SK-N-SH treated with all-trans-retinoic acid at 6 μM for 48 hours (cell line): Measurements from ENCODE around the gene SPOUT1.
A peak's percentile ranks its signal among the peaks of the same experiment; 100 is the strongest.

Experiments used
- ATAC-seq: fragments of 200-7000 bp; cut with Tn5 transposase; 3 replicates; pipeline ENCODE4 v1.9.1; 2020; ENCODE audit warnings: mild to moderate bottlenecking, moderate library complexity
- ARNTL ChIP-seq: fragments of 450-650 bp; formaldehyde crosslinking; IDR thresholded peaks from 2 replicates; pipeline ENCODE4 v1.5.0; 2020; ENCODE audit warnings: low read depth, mild to moderate bottlenecking, moderate library complexity, borderline replicate concordance
- CREB5 ChIP-seq: fragments of 250-450 bp; sonication (Bioruptor Pico); IDR thresholded peaks from 2 replicates; pipeline ENCODE4 v1.5.1; 2020; ENCODE audit warnings: low read depth, mild to moderate bottlenecking, moderate library complexity
- CSDC2 ChIP-seq: fragments of 250-450 bp; sonication (Bioruptor Pico); IDR thresholded peaks from 2 replicates; pipeline ENCODE4 v1.5.0; 2020; ENCODE audit warnings: mild to moderate bottlenecking, moderate library complexity
- CSRNP3 ChIP-seq: fragments of 250-450 bp; sonication (Bioruptor Pico); IDR thresholded peaks from 2 replicates; pipeline ENCODE4 v1.5.1; 2021; ENCODE audit warnings: mild to moderate bottlenecking, moderate library complexity
- ESRRG ChIP-seq: fragments of 250-450 bp; sonication (Bioruptor Pico); IDR thresholded peaks from 2 replicates; pipeline ENCODE4 v1.6.1; 2021; ENCODE audit warnings: mild to moderate bottlenecking
- ISL1 ChIP-seq: fragments of 250-450 bp; sonication (Bioruptor Pico); IDR thresholded peaks from 2 replicates; pipeline ENCODE4 v2.1.2; 2022; ENCODE audit warnings: mild to moderate bottlenecking, moderate library complexity
- OSR1 ChIP-seq: fragments of 250-450 bp; sonication (Bioruptor Pico); IDR thresholded peaks from 2 replicates; pipeline ENCODE4 v1.8.0; 2022; ENCODE audit warnings: moderate library complexity, mild to moderate bottlenecking, inconsistent platforms
- PATZ1 ChIP-seq: fragments of 250-450 bp; sonication (Bioruptor Pico); IDR thresholded peaks from 2 replicates; pipeline ENCODE4 v1.8.0; 2020; ENCODE audit warnings: mild to moderate bottlenecking, moderate library complexity, borderline replicate concordance
- RARB ChIP-seq: fragments of 250-450 bp; sonication (Bioruptor Pico); IDR thresholded peaks from 2 replicates; pipeline ENCODE4 v1.8.0; 2021; ENCODE audit warnings: mild to moderate bottlenecking, moderate library complexity
- SNAI2 ChIP-seq: fragments of 250-450 bp; sonication (Bioruptor Pico); IDR thresholded peaks from 2 replicates; pipeline ENCODE4 v1.5.0; 2020; ENCODE audit warnings: mild to moderate bottlenecking, moderate library complexity
- TCF4 ChIP-seq: fragments of 250-450 bp; sonication (Bioruptor Pico); IDR thresholded peaks from 2 replicates; pipeline ENCODE4 v1.8.0; 2021; ENCODE audit warnings: mild to moderate bottlenecking, moderate library complexity, borderline replicate concordance
- TOX ChIP-seq: fragments of 250-450 bp; sonication (Bioruptor Pico); IDR thresholded peaks from 2 replicates; pipeline ENCODE4 v1.8.0; 2021; ENCODE audit warnings: mild to moderate bottlenecking, moderate library complexity, borderline replicate concordance
- ZC3H10 ChIP-seq: fragments of 250-450 bp; sonication (Bioruptor Pico); IDR thresholded peaks from 2 replicates; pipeline ENCODE4 v1.5.1; 2021; ENCODE audit warnings: mild to moderate bottlenecking, moderate library complexity
- ZFP3 ChIP-seq: fragments of 250-450 bp; sonication (Bioruptor Pico); IDR thresholded peaks from 2 replicates; pipeline ENCODE4 v1.5.0; 2020; ENCODE audit warnings: mild to moderate bottlenecking, moderate library complexity
- ZFP30 ChIP-seq: fragments of 450-650 bp; formaldehyde crosslinking; IDR thresholded peaks from 2 replicates; pipeline ENCODE4 v1.5.0; 2022; ENCODE audit warnings: mild to moderate bottlenecking, moderate library complexity
- ZNF565 ChIP-seq: fragments of 450-650 bp; formaldehyde crosslinking; conservative IDR thresholded peaks from 2 replicates; pipeline ENCODE4 v1.5.0; 2020; ENCODE audit warnings: low read depth, mild to moderate bottlenecking, moderate library complexity
- ZNF70 ChIP-seq: fragments of 450-650 bp; formaldehyde crosslinking; IDR thresholded peaks from 2 replicates; pipeline ENCODE4 v1.5.0; 2020; ENCODE audit warnings: mild to moderate bottlenecking, moderate library complexity
- ZNF8 ChIP-seq: fragments of 450-650 bp; formaldehyde crosslinking; IDR thresholded peaks from 2 replicates; pipeline ENCODE4 v1.5.0; 2020; ENCODE audit warnings: mild to moderate bottlenecking, moderate library complexity
- TF ChIP-seq, protein P1 (sequence below): fragments of 250-450 bp; sonication (Bioruptor Pico); IDR thresholded peaks from 2 replicates; pipeline ENCODE4 v1.8.0; 2021; ENCODE audit warnings: low read depth, mild to moderate bottlenecking, moderate library complexity, borderline replicate concordance

Gene SPOUT1

DNA sequence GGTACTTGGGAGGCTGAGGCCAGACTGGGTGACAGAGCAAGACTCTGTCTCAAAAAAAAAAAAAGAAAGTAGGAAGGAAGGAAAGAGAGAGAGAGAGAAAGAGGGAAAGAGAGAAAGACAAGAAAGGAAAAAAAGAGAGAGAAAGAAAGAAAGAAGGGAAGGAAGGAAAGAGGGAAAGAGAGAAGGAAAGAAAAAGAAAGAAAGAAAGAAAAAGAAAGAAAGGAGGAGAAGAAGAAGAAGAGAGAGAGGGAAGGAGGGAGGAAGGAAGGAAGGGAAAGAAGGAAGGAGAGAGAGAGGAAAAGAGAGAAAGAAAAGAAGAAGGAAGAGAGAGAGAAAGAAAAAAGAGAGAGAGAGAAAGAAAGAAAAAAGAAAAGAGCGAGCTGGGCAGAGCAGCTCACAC lies 54.8 kb downstream of the SPOUT1 start (continued):
- no peak for TF ChIP-seq ZNF8
- TF ChIP-seq ARNTL (CRISPR knock-in tag): no peak
- TF ChIP-seq ISL1 (CRISPR knock-in tag): no peak
- TF ChIP-seq ESRRG (CRISPR knock-in tag): no peak
- no peak for TF ChIP-seq ZFP3
- TF ChIP-seq PATZ1 (CRISPR knock-in tag): no peak
- no peak for TF ChIP-seq CREB5
- no peak for TF ChIP-seq RARB (CRISPR knock-in tag)

GRCh38 chr9:128773049-128773448 lies 56.5 kb downstream of the SPOUT1 start:
- TF ChIP-seq ZNF565 (CRISPR knock-in tag) (no peak), RARB (CRISPR knock-in tag) (no peak), PATZ1 (CRISPR knock-in tag) (no peak)
- ATAC-seq: no peak

- ATAC-seq: peak; percentile 96
- TF ChIP-seq ZC3H10 (no peak), ZFP3 (peak; percentile 81), RARB (CRISPR knock-in tag) (0 out of 2 replicates have a peak, but pooled peaks have one; percentile 44), ZNF70 (CRISPR knock-in tag) (no peak), ZNF8 (no peak), OSR1 (CRISPR knock-in tag) (no peak), TCF4 (CRISPR knock-in tag) (no peak), ESRRG (CRISPR knock-in tag) (no peak), CREB5 (no peak), SNAI2 (CRISPR knock-in tag) (no peak), PATZ1 (CRISPR knock-in tag) (peak; percentile 86)
- TF ChIP-seq, protein P1, sequence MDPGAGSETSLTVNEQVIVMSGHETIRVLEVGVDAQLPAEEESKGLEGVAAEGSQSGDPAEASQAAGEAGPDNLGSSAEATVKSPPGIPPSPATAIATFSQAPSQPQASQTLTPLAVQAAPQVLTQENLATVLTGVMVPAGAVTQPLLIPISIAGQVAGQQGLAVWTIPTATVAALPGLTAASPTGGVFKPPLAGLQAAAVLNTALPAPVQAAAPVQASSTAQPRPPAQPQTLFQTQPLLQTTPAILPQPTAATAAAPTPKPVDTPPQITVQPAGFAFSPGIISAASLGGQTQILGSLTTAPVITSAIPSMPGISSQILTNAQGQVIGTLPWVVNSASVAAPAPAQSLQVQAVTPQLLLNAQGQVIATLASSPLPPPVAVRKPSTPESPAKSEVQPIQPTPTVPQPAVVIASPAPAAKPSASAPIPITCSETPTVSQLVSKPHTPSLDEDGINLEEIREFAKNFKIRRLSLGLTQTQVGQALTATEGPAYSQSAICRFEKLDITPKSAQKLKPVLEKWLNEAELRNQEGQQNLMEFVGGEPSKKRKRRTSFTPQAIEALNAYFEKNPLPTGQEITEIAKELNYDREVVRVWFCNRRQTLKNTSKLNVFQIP (CRISPR knock-in tag): no peak
Observed at GRCh38 chr9:128771745-128772519, 57.7 kb downstream of the SPOUT1 start, which contains the start of gene ZER1. Gene ZER1 (minus strand): TSS chr9:128771927. CDS start chr9:128755565, 16,362 bp downstream.

DNA sequence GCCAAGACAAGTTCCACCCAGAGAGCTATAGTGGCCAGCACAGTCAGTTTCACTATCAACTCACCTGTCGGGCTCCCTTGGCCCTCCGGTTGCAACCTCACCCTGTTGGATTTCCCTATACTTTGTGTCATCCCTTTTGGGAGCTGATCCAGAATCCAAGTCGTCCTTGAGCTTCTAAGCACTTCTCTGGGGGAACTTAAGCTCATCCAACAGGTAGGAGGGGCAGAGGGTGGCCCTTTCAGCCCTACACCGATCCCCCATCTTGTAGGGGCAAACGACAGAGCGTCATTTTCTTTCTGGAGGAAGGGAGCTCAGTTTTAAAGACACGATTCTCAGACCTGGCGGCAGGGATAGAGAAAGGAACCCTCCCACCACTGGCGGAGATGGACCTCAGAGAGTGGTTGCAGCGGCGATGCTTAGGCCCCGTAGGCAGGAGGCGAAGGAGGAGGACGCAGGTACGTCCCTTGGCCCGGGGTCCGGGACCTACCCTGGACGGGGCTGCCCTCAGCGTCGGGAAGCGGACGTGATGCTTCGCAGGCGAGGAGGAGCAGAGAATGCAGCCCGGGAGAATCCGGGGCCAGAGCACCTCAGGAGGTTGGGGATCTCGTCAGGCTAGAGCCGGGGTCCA lies 58.4 kb downstream of the SPOUT1 start:
- peak; percentile 65 for ATAC-seq
- no peak for TF ChIP-seq ARNTL (CRISPR knock-in tag)
- no peak for TF ChIP-seq CSRNP3 (CRISPR knock-in tag)
- TF ChIP-seq ZNF565 (CRISPR knock-in tag): no peak
- no peak for TF ChIP-seq TOX (CRISPR knock-in tag)
- TF ChIP-seq, protein P1 (CRISPR knock-in tag): no peak
- TF ChIP-seq CSDC2: no peak
- TF ChIP-seq ZFP30: no peak
- TF ChIP-seq ZNF70 (CRISPR knock-in tag): no peak
- no peak for TF ChIP-seq ESRRG (CRISPR knock-in tag)
- TF ChIP-seq ZNF8: no peak
- no peak for TF ChIP-seq ISL1 (CRISPR knock-in tag)
- TF ChIP-seq ZFP3: no peak
- no peak for TF ChIP-seq TCF4 (CRISPR knock-in tag)
- no peak for TF ChIP-seq SNAI2 (CRISPR knock-in tag)
